Measurements from ENCODE around the gene BLACAT1. TPM values are rescaled to one million over a fixed set of nuclear protein-coding genes. Genes with fewer than 3 reads are reported as not detected.

The BLACAT1 gene
- total and polyA plus RNA-seq, 2 of the 4 experiments (the other 2 are of a cell fraction) = under 0.01 to 0.05 TPM

DNA sequence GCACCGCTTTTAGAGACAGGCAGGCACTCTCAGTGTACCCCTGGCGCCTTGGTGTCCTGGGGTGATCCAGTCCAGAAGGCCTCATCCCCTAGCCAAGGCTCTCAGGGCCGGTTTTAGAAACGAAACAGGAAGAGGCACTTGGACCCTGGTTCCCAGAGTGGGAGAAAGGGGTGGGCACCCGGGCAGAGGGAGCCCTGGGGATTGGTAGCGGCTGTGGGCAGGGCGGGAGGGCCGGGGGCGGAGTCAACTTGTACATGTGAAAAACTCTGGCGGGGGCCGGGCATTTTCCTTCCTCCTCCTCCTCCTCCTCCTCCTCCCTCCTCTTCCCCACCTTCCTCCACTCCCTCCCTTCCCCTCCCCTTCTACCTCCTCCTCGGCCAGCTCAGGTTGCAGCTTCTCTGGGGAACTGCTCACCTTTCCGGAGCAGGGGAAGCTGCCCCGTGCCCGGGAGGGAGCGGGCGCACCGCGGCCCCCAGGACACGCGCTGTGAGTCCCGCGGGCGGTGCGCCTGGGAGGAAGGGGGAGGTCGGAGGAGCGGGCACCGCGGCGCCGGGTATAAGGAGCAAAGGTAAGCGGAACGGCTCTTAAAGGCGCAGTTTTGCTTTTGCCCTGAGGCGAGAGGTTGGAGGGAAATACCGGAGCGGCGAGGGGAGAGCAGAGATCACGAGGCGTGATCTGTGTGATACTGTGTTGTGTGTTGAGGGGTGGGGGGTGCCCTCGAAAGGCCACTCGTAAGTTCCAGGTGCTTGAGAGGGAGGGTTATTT lies 48.6 kb upstream of the BLACAT1 start, which contains the start of gene CDK18 (continued):
- TF ChIP-seq SMC3 (IDR thresholded peaks at IDR 0.05; ENCODE audit: low read depth, low read length) = no peak

DNA sequence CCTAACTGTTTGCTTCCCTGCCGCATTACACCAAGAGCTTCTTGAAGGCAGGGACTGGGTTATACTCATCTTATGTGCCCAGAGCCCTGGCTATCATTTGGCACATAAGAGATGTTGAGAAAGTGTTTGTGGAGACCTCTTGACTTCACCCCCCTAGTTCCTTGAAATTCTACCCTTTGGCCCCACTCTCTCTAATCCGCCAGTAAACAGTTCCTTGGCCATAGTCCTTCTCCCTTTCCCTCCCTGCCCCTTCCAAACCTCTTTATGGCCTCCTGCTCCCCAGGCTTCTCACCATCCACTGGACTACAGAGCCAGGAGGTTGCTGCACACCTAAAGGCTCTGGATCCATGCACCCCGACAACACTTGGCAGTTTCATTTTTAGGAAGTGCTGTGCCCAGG lies 47.1 kb upstream of the BLACAT1 start:
- Histone ChIP-seq H4K8ac (ENCODE audit: low read depth in 2 of 2, low read length in 2 of 2) (no peak overlapping the region), H3K27ac (ENCODE audit: insufficient read depth, low read length) (no peak overlapping the region), H2BK20ac (ENCODE audit: low read depth, low read length) (no peak overlapping the region), H3K4me3 (ENCODE audit: insufficient read depth, low read depth, low read length) (no peak overlapping the region), H2BK15ac (ENCODE audit: low read depth, low read length) (no peak overlapping the region), H2BK5ac (ENCODE audit: low read depth, low read length, poor library complexity, severe bottlenecking) (no peak overlapping the region), H3K4me2 (ENCODE audit: low read depth, low read length) (no peak overlapping the region), H3K14ac (replicated peaks; ENCODE audit: low read depth, low read length) (no peak overlapping the region), H2AFZ (replicated peaks; ENCODE audit: low read length, poor library complexity) (no peak overlapping the region), H3K9me1 (ENCODE audit: insufficient read depth, low read length) (no peaks in the 10 kb centered on the region), H3K23ac (ENCODE audit: low read depth, low read length) (no peak overlapping the region), H3K4ac (ENCODE audit: low read depth, low read length) (no peak overlapping the region), H3K9me3 (ENCODE audit: control insufficient read depth, insufficient read depth, low read length) (no peaks in the 10 kb centered on the region; the same call in 1 of the 2 replicates), H3K4me1 (ENCODE audit: control insufficient read depth, insufficient read depth, low read length) (peaks cover 2% of the 10 kb centered on the region; the same call in 1 of the 2 replicates), H3K56ac (ENCODE audit: extremely low read depth, insufficient read depth, low read length) (no peak overlapping the region), H3K9ac (ENCODE audit: low read depth, low read length) (no peak overlapping the region), H2BK120ac (ENCODE audit: low read depth, low read length) (no peak overlapping the region), H4K20me1 (ENCODE audit: insufficient read depth, low read length) (no peaks in the 10 kb centered on the region; the same call in 1 of the 2 replicates), H3K27me3 (ENCODE audit: control insufficient read depth, insufficient read depth, low read length) (peaks cover 65% of the 10 kb centered on the region), H3K36me3 (ENCODE audit: control insufficient read depth, insufficient read depth, low read length) (no peaks in the 10 kb centered on the region), H2AK5ac (ENCODE audit: low read depth, low read length) (no peak overlapping the region), H4K91ac (ENCODE audit: insufficient read depth, low read depth, low read length) (no peak overlapping the region), H3K79me1 (ENCODE audit: low read depth in 1 of 2, low read length in 2 of 2) (no peaks in the 10 kb centered on the region), H3K18ac (ENCODE audit: low read depth, low read length) (no peak overlapping the region), H4K5ac (ENCODE audit: low read depth, low read length) (no peak overlapping the region), H2AK9ac (replicated peaks; ENCODE audit: low read depth, low read length, poor library complexity) (no peak overlapping the region)
- BruUV-seq (replicated peaks) = no TSS peak
- ATAC-seq (ENCODE audit: low read depth) = no peak
- intact Hi-C loops (cut with micrococcal nuclease) = no loop called here
- in situ Hi-C loops (cut with MboI; ENCODE audit: low sequenced_read_pairs) = no loop called here
- ChIA-PET POLR2A (ENCODE audit: unreplicated experiment) (no interaction called here), CTCF (no interaction called here)
- no CpG with 5 or more reads among the region's 3 CpGs for WGBS, 2 experiments (ENCODE audit: extremely low coverage in 2 of 2, insufficient read length in 1 of 2)
- dilution Hi-C loops (cut with HindIII; ENCODE audit: low sequenced_read_pairs, unreplicated experiment) = no loop called here
- no peak for DNase-seq
- TF ChIP-seq MAZ (IDR thresholded peaks at IDR 0.05; ENCODE audit: borderline replicate concordance, low read depth, low read length) (no peak), RFX5 (IDR thresholded peaks at IDR 0.05; ENCODE audit: low read depth, low read length) (no peak), NFE2L2 (IDR thresholded peaks at IDR 0.05; ENCODE audit: low read depth, low read length) (no peak), SMC3 (IDR thresholded peaks at IDR 0.05; ENCODE audit: low read depth, low read length) (no peak), CEBPB (IDR thresholded peaks at IDR 0.05; ENCODE audit: low read depth, low read length) (no peak), RCOR1 (IDR thresholded peaks at IDR 0.05; ENCODE audit: insufficient replicate concordance, low read length) (no peak), MXI1 (IDR thresholded peaks at IDR 0.05; ENCODE audit: borderline replicate concordance, low read depth, low read length) (no peak), POLR2A (IDR thresholded peaks at IDR 0.05; ENCODE audit: low read depth, low read length) (no peak), MAFK (IDR thresholded peaks at IDR 0.05; ENCODE audit: low read depth, low read length) (no peak), FOS (IDR thresholded peaks at IDR 0.05; ENCODE audit: low read depth, low read length) (no peak), RAD21 (IDR thresholded peaks at IDR 0.05; ENCODE audit: low read length) (no peak), CHD1 (IDR thresholded peaks at IDR 0.05; ENCODE audit: low read depth, low read length) (no peak)
- TF ChIP-seq, protein P1, sequence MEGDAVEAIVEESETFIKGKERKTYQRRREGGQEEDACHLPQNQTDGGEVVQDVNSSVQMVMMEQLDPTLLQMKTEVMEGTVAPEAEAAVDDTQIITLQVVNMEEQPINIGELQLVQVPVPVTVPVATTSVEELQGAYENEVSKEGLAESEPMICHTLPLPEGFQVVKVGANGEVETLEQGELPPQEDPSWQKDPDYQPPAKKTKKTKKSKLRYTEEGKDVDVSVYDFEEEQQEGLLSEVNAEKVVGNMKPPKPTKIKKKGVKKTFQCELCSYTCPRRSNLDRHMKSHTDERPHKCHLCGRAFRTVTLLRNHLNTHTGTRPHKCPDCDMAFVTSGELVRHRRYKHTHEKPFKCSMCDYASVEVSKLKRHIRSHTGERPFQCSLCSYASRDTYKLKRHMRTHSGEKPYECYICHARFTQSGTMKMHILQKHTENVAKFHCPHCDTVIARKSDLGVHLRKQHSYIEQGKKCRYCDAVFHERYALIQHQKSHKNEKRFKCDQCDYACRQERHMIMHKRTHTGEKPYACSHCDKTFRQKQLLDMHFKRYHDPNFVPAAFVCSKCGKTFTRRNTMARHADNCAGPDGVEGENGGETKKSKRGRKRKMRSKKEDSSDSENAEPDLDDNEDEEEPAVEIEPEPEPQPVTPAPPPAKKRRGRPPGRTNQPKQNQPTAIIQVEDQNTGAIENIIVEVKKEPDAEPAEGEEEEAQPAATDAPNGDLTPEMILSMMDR (conservative IDR thresholded peaks at IDR 0.05; ENCODE audit: low read depth, low read length) = no peak
- TF ChIP-seq, protein P2, sequence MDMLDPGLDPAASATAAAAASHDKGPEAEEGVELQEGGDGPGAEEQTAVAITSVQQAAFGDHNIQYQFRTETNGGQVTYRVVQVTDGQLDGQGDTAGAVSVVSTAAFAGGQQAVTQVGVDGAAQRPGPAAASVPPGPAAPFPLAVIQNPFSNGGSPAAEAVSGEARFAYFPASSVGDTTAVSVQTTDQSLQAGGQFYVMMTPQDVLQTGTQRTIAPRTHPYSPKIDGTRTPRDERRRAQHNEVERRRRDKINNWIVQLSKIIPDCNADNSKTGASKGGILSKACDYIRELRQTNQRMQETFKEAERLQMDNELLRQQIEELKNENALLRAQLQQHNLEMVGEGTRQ (IDR thresholded peaks at IDR 0.05; ENCODE audit: low read depth, low read length) = no peak

All from IMR-90 (cell line).